Stimulated activated CD4-positive, alpha-beta T cell treated with anti-CD3 and anti-CD28 coated beads, Interleukin-4, amount 100 ng/mL, for 48 hours (primary cell): ENCODE results near the gene CRYBA1.
A peak's percentile ranks its signal among the peaks of the same experiment; 100 is the strongest.

Experiments used
- DNase-seq, 2 donors: peaks; one replicate each; pipeline ENCODE4 v3.0.0-alpha.2; 2020; ENCODE audit warnings: low read depth in 2 of 2

CRYBA1 gene

GRCh38 chr17:29283496-29283895, 36.8 kb downstream of the CRYBA1 start:
- no peak for DNase-seq

- DNase-seq: no peak
Measured at GRCh38 chr17:29283961-29284360, 37.3 kb downstream of the CRYBA1 start.

- no peak for DNase-seq
Measured at GRCh38 chr17:29289852-29290251, 43.2 kb downstream of the CRYBA1 start.

GRCh38 chr17:29291163-29291752, 44.6 kb downstream of the CRYBA1 start:
- DNase-seq: no peak

- peak; percentile 26 to 36 for DNase-seq
Measured at GRCh38 chr17:29292071-29292991, 45.7 kb downstream of the CRYBA1 start.

- DNase-seq: peak; percentile 47 to 52
Measured at GRCh38 chr17:29292992-29293889, 46.6 kb downstream of the CRYBA1 start.

- DNase-seq: peak; percentile 98
Measured at GRCh38 chr17:29293890-29294579, 47.4 kb downstream of the CRYBA1 start, which contains the start of gene NUFIP2. Gene NUFIP2 (minus strand): TSS chr17:29294148. CDS start chr17:29294059, 89 bp downstream.

GRCh38 chr17:29294580-29294900, 47.9 kb downstream of the CRYBA1 start:
- no peak for DNase-seq

- no peak for DNase-seq
Measured at GRCh38 chr17:29295420-29295819, 48.8 kb downstream of the CRYBA1 start.

- DNase-seq: no peak
Measured at GRCh38 chr17:29299031-29299430, 52.4 kb downstream of the CRYBA1 start.

GRCh38 chr17:29303386-29303785, 56.7 kb downstream of the CRYBA1 start:
- no peak for DNase-seq
